Stimulated activated CD8-positive, alpha-beta memory T cell treated with anti-CD3 and anti-CD28 coated beads, Interleukin-7, amount 100 ng/mL, for 24 hours (primary cell): ENCODE measurements around the gene C1QTNF5.

Source experiments
- DNase-seq: peaks from one replicate; pipeline ENCODE4 v3.0.0-alpha.2; 2020; ENCODE audit warnings: low read depth

C1QTNF5 gene

GRCh38 chr11:119338318-119338890 lies 2.3 kb downstream of the C1QTNF5 start:
- no peak for DNase-seq

GRCh38 chr11:119337581-119338317 lies 2.9 kb downstream of the C1QTNF5 start:
- no peak for DNase-seq

DNA sequence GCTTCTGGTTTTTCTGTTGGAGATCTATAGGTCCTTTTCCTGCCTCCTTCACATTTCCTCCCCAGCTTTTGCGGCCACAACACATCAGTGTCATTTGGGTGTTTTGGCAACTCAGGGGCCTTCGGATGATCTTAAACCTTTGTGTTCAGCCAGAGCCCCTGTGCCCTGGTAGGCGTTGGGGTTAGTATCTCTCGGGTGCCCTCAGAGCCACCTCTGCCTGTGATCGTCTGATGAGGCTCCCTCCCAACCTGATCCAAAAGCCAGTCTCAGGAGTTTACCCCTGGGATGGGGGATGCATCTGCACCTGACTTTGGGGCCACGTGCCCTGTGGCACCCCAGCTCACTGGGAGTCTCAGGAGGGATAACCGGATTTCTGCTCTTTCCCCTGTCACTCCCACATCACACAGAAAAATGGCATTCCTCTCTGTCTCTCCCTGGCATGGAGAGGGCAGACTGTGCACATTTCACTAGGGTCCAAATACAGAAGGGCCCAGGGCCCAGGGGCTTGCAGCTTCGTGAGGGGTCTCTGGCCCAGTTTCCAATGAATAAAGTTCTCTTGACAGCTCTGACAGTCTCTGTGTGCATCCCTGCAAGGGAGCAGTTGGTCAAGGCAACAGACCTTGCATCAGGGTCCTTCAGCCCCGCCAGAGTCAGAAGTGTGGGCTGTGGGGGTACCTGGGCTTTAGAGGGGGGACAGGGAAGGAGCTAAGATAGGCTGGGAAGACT lies 3.8 kb downstream of the C1QTNF5 start:
- no peak for DNase-seq

GRCh38 chr11:119335655-119336543 lies 4.8 kb downstream of the C1QTNF5 start:
- no peak for DNase-seq

DNA sequence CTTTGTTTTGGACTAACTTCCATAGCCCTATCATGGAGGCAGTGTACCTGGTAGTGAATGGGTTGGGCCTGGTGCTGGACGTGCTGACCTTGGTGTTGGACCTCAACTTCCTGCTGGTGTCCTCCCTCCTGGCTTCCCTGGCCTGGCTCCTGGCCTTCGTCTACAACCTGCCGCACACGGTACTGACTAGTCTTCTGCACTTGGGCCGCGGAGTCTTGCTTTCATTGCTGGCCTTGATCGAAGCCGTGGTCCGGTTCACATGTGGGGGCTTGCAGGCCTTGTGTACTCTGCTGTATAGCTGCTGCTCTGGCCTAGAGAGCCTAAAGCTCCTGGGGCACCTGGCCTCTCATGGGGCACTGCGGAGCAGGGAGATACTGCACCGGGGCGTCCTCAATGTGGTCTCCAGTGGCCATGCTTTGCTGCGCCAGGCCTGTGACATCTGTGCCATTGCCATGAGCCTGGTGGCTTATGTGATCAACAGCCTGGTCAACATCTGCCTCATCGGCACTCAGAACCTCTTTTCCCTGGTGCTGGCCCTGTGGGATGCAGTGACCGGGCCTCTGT lies 5.5 kb downstream of the C1QTNF5 start:
- no peak for DNase-seq

DNA sequence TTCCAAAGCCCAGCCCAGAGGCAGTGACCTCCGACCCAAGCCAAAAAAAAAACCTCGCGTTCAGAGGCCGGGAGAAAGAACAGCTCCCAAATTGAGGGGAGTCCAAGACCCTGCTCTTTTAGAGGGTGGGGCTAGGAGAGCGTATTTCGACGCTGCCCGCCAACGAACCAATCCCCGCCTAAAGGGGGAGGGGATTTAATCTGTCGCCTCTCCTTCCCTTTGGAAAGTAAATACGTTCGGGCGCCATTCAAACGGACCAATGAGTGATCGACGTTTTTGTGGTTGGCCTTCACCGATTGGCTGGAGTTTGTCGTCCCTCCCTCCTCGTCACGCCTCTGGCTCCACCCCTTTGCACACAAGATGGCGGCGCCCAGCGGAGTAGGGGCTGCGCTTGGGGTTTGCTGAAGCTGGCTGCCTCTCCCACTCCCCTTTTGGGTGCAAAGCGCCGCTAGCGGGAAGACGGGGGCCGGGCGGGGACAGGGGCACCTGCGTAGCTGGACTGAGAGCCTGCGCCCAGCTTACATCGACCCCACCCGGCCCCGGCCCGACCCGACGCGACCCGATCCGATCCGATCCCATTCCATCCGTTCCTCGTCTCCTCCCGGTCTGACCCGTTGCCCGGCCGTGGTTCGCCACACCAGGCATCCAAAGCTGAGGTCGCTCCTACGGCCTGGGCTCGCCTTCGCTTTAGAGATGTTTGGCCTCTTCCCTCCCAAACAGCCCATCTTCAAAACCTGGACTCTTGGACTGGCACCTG lies 6.3 kb downstream of the C1QTNF5 start, which contains the start of gene RNF26:
Gene RNF26, plus strand, starts transcription at position 354 of the 757 bp plus-strand sequence. CDS start 596 bp downstream, outside the sequence.
- DNase-seq = peak; percentile 86

DNA sequence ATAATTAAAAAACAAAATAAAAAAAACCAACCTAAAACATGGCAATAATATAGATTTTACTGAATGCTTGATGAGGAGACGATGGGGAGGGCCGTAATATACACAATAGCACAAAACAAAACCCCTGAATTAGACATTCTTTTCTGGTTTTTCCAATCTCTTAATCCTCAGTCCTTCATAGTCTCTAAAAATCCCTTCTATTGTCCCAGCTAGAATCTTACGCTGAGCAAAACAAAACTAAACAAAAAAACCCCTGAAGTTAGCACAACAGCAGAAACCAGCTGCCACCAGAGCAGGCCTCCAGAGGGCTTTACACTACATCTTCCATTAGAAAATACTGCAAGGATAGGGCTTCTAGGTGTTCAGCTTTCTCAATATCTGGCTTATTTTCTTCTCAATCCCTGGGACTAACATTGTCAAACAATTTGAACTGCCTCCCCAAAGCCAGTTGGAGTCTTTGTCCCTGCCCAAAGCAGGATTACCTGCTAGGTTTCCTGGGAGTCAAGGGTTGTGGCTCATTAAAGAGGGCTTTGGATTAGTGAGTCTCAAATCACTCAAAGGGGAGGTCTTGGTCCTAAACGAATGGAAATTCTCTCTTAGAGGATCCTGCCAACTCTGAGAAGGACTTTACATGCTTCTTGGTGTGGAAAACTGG lies 8.4 kb downstream of the C1QTNF5 start:
- DNase-seq = no peak

GRCh38 chr11:119330237-119330636 lies 10.4 kb downstream of the C1QTNF5 start:
- no peak for DNase-seq

DNA sequence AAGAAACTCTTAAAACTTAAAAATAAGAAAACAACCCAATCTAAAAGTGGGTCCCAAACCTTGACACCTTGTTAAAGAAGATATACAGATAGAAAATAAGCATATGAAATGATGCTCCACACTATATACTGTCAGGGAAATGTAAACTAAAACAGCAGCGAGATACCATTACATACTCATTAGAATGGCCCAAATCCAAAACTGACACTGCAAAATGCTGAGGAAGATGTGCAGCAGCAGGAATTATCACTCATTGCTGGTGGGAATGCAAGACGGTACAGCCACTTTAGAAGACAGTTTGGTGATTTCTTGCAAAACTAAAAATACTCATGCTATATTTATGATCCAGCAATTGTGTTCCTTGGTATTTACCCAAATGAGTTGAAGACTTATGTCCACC lies 11.4 kb downstream of the C1QTNF5 start:
- no peak for DNase-seq

DNA sequence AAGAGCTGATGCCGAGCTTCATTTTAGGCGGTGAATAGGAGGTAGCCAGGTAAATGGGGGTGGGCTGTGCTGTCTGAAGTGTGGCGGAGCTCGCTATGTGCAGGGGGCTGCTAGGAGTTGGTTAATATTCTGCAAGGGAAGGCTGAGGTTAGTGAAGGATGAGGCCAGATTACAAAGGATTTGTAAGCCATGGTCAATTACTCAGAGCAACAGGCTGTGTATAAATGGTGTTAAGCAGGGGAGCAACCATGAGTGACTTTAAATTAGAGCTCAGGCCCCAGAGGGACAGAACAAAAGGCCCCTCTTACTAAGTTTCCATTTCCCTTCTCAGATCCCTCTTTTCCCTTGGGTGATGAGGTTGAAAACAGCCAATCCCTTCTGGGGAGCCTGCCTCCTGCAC lies 16.5 kb downstream of the C1QTNF5 start:
- DNase-seq = no peak

DNA sequence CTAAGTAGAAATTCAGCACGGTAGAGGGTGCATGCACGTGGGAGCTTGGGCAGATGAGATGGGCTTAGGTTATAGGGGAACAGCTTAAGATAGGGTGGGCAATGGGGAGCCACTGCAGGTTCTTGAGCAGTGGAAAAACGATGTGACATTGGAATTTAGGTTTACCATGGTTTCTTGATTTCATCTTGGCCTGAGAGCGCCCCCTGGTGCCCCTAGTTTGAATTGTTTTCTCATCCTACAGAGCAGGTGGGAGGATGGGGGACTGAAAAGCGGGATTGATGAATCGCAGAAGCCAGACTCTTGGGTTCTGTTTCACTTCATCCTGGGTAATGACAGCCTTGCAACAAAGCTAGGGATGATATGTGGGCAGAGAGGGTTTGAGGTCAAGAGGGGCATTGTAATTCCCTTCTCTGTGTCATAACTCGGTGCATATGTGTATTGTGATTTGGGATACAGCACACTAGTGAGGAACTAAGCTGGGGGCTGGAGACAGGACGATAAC lies 17.1 kb downstream of the C1QTNF5 start:
- DNase-seq = peak; percentile 71

GRCh38 chr11:119322921-119323531 lies 17.7 kb downstream of the C1QTNF5 start:
- DNase-seq = no peak

DNA sequence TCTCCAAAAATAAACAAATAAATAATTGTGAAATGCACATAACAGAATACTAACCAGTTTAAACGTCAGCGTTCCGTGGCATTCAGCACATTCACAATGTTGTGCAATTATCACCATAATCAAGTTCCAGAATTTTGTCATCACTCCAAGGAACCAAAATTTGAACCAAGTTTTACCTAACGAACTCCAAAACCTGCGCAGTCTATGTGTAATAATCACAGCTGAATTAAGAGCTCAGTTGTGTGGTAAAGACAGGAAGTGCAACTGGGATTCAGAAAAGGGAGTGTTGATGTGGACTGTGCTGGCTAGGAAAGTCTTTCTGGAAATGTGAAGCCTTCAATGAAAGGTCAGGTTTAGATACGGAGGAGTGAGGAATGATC lies 18.3 kb downstream of the C1QTNF5 start:
- DNase-seq = no peak

DNA sequence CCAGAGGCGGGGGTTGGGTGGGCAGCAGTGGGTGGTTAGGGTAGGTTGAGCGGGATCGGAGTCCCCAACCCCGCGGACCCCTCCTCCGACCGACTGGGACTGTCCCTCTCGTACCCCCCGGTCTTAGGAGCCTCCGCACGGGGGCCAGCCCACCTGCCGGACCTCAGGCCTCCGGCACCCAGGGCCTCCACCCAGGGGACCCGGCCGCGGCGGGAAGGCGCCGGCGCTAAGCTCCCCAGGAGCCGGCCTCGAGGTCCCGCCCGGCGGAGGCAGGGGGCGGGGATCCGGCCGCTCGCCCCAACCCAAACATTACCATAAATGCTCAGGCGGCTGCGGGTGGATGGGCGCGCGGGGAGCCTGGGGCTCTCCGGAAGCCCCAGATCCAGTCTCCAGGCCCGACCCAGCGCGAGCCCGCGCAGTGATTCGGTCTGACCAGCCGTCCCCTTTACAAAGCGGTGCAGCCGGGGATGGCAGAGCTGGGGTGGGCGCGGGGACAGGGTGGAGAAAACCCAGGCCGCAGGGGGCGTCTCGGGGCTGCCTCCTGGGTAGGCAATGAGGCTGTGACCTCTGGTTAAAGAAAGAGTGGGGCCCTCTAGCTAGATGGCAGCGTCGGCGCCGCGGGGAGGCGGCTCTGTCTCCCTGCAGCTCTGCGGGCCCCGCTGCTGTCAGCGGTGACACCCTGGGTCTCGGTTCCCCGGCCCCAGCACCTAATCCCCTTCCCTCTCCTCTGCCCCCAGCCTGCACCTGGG lies 19.7 kb downstream of the C1QTNF5 start:
- no peak for DNase-seq

- no peak for DNase-seq
Measured at GRCh38 chr11:119320240-119320775, 20.4 kb downstream of the C1QTNF5 start.

DNA sequence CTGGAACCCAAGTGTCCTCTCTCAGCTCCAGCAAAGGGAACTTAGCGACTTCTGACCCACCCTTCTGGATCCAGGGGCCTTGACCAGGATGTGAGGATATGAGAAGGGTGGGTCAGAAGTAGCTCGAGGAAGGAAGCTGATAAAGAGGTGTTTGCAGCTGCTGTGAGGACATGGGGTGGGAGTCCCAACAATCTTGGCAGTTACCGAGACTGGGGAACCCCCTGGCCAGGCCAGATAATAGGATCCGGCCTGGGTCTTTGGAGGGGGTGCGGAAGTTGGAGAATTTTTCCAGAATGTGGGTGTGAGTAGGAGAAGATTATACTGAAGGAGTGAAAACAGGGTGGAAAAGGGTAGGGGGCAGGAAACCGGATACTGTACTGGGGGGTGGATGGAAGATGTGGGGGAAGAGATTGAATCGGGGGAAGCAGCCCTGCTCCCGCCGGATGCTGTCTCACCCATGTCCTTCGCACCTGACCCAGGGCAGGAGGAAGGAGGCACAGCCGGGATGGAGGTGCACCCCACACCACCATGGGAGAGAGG lies 20.9 kb downstream of the C1QTNF5 start:
- DNase-seq = no peak

DNA sequence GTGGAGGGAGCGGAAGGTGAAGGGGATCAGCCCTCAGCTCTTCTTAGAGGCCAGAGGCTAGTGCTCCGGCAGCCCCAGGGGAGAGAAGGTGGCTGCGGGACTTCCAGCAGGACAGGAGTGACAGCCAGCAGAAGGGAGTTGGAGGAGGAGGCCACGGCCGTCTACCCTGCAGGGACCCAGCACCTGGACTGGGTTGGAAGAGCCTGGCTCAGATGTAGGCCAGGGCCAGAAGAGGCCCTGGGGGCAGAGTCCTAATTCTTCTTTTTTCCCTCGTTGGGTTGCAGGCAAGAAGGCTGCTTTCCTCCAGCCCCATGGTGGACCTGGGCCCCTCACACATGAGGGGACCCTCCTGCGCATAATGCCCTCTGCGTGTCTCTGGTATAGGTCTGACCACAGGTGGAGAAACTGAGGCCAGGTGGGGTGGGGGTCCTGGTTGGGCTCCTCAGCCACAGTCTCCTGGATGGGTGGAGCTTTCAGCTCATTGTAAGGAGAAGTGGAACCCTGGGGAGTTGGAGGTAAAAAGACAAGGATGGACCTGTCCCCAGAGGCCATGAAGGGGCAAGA lies 21.5 kb downstream of the C1QTNF5 start:
- DNase-seq = no peak
